HG02973 (cell line): ENCODE data around the gene SLC10A1.
"Not testable (repeated sequence)": the region's sequence is repeated elsewhere in the genome, so short reads cannot be mapped to it uniquely, and the experiment has no call there.

Experiments
- ATAC-seq: cut with Tn5 transposase; IDR thresholded peaks from one replicate; pipeline ENCODE4 v1.9.1; 2021; ENCODE audit warnings: moderate library complexity; ENCODE audit not compliant: unreplicated experiment

SLC10A1 gene

GRCh38 chr14:69772082-69773017, 24.7 kb downstream of the SLC10A1 start:
- no peak for ATAC-seq

DNA sequence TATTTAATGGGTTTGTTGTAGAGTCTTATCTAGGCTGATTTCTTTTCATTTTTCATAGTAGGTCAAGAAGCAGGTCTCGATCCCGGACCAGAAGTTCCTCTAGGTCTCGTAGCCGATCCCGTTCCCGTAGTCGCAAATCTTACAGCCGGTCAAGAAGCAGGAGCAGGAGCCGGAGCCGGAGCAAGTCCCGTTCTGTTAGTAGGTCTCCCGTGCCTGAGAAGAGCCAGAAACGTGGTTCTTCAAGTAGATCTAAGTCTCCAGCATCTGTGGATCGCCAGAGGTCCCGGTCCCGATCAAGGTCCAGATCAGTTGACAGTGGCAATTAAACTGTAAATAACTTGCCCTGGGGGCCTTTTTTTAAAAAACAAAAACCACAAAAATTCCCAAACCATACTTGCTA, 25.9 kb downstream of the SLC10A1 start:
- no peak for ATAC-seq

- no peak for ATAC-seq
These were observed 26.5 kb downstream of the SLC10A1 start for GRCh38 chr14:69770559-69770958.

- ATAC-seq: no peak
These were observed 27.4 kb downstream of the SLC10A1 start for GRCh38 chr14:69769623-69770022.

DNA sequence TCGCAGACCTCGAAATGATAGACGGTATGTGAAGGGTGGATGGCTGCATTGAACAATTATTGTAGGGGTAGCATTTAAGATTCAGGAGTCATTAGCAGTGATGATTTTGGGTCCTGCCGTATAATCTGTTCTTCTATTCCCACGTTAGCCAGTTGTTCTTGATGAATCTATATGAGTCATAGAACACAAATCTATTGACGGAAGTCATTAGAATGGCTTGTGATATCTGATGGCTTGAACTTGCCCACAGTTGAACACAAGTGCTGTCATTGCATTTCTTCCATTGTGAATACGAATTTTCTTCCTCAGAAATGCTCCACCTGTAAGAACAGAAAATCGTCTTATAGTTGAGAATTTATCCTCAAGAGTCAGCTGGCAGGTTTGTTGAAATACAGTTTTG, 28.2 kb downstream of the SLC10A1 start:
- no peak for ATAC-seq

DNA sequence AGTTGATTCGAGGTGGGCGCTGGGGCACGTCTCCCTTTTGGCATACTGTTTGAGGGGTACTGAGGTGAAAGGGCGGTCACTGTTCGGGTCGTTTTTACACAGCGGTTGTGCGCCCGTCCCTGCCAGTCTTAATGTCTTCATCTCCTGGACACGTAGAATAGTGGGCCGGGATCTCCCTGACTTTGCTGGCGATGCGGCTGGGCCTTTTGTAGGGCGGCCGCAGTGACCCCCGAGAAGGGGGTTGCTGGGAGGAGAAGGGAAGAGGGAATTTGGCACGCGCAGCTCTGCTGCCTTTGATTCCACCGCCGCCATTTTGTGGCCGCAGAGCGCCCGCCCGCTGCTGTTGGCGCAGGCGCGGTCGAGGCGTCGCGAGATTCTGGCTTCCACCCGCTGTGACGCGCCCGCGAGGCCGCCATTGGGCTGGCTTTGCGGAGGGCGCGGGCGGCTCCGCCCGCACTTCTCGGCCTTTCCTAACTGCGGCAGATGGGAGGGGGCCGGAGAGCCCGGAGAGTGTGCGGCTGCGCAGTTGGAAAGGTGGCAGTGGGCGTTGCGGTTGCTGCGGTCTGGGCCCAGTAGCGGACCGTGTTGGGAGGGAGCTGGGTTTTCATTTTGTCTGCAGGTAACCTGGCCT, 29.6 kb downstream of the SLC10A1 start:
- peak; percentile 76 for ATAC-seq

GRCh38 chr14:69766984-69767368, 30.1 kb downstream of the SLC10A1 start, which contains the start of gene SRSF5:
Gene SRSF5, plus strand, starts transcription at chr14:69767142. Its CDS starts 1,015 bp downstream, at chr14:69768157.
- peak; percentile 74 for ATAC-seq

GRCh38 chr14:69763761-69764510, 33.1 kb downstream of the SLC10A1 start:
- ATAC-seq: no peak

- ATAC-seq: no peak
These were observed 36.2 kb downstream of the SLC10A1 start for GRCh38 chr14:69760810-69761209.

- no peak for ATAC-seq
These were observed 40.7 kb downstream of the SLC10A1 start for GRCh38 chr14:69756298-69756697.

DNA sequence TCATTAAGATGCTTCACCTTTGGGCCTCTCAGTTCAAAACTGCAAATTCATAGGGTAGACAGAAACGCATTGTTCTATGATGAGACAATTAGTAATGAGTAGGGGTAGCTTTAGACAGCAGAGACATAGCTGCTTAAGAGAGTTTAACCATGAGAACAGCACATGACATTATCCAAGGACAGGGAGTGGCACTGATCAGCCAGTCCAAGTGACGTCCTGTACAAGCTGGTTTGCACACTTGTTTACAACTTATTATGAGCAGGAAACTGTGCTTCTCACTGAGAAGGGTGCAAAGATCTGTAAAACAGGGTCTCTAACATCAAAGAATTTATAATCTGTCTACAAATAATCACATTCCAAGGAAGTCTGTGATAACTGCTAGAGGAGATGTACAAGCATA, 41.3 kb downstream of the SLC10A1 start:
- no peak for ATAC-seq

- no peak for ATAC-seq
These were observed 41.7 kb downstream of the SLC10A1 start for GRCh38 chr14:69755296-69755695.

DNA sequence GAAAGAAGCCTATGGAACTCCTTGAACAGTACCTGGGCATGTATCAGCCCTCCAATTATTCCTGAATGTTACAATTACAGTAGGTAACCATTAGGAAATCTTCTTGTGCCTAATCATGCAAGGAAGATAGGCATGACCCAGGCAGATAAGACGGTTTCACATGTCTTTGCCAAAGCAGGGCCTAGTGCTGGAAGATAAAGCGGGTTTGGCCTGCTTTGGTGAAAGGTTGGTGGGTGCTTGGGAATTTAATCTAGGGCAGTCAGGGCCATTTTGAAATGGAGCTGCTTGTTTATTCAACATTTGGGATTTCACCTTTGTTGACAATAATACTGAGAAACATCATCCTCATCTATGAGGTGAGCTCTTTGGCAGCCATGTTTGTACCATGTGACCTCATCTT, 42.6 kb downstream of the SLC10A1 start:
- ATAC-seq: no peak

DNA sequence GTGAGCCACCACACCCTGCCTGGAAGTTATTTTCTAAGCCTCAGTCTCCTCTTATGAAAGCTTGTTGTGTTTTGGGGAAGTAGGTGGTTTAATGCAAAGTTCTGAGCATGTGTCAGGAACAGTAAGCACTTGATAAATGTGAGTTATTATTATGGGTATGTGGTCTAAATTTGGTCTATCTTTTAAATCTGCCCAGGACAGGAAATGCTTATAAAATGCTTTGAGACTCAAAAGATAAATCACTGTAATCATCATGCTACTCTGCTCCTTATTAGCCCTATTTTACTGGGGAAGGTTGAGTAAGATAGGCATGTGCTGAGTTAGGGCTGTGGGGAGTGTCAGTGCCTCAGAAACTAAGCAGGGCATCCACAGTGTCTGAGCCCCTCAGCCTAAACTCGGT, 43.2 kb downstream of the SLC10A1 start:
- no peak for ATAC-seq

DNA sequence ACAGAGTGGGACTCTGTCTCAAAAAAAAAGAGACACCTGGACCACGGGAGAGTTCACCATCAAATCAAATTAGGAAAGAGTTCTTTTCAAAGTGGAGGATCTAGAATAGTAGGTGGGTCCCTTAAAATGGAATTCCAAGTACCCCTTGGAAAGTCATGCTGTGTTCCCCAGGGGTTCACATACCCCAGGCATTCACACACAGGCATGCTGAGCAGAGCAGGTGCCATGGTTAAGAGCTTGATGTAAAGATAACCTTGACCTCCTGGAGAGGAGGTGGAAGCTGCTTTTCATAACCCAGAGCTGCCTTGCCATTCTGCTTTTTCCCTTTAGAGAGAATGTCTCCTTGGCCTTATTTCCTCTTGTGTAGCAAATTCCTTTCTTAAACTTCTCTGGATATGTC, 44.3 kb downstream of the SLC10A1 start:
- no peak for ATAC-seq

DNA sequence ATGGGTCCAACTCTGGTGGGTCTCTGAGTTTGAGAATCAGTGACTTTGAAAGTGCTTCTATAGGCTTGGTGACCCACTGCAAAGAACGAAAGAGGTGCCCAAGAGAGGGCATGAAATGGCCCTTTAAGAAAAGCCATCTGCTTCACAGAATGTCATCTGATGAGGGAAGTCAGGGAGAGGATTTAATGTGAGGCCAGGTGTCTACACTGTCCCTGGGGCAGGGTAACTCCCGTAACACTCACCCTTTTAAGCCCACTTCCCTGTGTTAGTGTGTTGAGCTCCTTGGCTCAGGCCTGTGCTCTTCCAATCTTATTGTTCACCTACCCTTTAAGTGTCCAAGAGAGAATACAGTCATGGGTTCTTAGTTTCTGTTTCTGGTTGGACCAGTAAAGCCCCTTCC, 46.5 kb downstream of the SLC10A1 start:
- no peak for ATAC-seq

DNA sequence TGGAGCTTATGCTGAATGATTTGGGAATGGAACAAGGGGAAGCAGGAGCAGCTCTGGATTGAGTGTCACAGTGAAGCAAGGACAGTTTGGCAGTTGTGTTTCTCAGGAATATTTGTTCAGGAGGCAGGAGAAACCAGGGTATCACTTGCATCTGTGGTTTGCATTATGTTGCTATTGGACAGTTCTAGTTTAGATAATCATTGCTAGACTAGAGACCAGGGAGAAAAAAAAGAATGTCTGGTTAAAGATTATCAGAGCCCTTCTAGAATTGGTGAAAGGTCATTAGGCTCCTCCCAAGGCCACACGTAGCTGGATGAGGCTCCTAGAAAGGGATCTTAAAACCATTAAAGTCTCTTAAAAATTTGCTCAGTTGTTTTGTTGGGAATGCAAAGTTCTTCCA, 47.1 kb downstream of the SLC10A1 start:
- ATAC-seq: no peak

DNA sequence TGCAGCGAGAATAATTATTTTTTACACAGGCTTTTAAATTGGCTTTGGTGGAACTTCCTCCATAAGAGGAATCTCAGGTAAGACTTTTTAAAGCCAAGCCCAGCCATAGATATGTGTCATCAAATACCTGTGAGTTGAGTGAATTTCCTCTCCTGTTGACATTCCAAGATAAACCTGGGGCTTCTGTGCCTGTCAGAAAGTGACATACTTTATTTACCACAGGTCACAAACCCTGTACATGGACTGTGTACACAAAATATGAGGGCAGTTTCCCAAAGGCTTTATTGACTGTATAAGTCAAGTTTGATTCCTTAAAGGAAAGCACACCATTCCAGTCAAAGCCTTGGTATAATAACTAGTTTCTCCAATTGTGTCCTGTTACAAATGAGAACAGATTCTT, 56.0 kb downstream of the SLC10A1 start:
- no peak for ATAC-seq

DNA sequence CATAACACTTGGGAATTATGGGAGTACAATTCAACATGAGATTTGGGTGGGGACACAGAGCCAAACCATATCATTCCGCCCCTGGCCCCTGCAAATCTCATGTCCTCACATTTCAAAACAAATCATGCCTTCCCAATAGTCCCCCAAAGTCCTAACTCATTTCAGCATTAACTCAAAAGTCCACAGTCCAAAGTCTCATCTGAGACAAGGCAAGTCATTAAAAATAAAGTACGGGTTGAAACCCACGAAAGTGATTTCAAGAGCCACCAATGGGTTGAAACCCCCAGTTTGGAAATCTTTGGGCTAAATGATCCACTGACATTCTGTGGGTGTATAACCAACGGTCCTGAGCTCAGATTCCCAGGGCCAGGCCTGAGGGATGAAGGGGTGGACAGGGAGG, 60.6 kb downstream of the SLC10A1 start:
- not testable (repeated sequence) for ATAC-seq

DNA sequence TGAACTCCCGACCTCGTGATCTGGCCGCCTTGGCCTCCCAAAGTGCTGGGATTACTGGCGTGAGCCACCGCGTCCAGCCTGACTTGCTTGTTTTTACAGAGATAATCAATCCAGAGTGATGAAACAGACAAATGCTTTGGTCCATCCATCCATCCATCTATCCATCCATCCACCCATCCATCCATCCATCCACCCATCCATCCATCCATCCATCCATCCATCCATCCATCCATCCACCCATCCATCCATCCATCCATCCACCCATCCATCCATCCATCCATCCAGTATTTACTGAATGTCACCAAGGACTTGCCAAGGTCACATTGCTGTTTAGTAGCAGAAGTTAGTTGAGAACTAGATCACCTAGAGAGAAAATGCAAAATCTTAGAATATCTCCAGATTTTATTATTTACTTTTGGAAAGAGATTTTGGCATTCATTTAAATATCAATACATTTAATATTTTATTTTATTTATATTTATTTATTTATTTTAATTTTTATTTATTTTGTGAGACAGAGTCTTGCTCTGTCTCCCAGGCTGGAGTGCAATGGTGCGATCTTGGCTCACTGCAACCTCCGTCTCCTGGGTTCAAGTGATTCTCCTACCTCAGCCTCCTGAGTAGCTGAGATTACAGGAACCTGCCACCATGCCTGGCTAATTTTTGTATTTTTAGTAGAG, 65.0 kb downstream of the SLC10A1 start:
- not testable (repeated sequence) for ATAC-seq

DNA sequence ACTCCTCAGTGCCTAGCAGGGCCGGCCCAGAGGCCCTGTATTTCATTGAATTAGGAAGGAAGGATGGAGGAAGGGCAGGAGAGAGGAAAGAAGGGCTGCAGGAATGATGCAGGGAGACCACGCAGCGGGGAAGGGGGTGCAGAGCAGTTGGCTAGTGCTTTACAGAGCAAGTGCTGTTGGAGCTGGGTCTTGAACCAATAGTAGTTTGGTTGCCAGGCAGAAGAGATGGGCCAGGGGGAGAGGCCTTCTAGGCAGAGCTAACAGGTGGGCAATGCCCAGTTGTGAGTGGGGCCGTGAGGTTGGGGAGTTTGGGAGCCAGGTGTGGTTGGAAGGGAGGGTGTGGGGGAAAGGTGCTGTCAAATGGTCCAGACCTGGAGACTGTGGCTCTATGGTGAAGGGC, 69.2 kb downstream of the SLC10A1 start:
- ATAC-seq: no peak
